Measurements from ENCODE around the gene BEAN1. TPM values are rescaled to one million over a fixed set of nuclear protein-coding genes. Genes with fewer than 3 reads are reported as not detected.
A peak's percentile ranks its signal among the peaks of the same experiment; 100 is the strongest.
"Not testable (repeated sequence)": the region's sequence is repeated elsewhere in the genome, so short reads cannot be mapped to it uniquely, and the experiment has no call there.

The BEAN1 gene
- total RNA-seq, 1 donor from 2014 or later, result 6.7 TPM

DNA sequence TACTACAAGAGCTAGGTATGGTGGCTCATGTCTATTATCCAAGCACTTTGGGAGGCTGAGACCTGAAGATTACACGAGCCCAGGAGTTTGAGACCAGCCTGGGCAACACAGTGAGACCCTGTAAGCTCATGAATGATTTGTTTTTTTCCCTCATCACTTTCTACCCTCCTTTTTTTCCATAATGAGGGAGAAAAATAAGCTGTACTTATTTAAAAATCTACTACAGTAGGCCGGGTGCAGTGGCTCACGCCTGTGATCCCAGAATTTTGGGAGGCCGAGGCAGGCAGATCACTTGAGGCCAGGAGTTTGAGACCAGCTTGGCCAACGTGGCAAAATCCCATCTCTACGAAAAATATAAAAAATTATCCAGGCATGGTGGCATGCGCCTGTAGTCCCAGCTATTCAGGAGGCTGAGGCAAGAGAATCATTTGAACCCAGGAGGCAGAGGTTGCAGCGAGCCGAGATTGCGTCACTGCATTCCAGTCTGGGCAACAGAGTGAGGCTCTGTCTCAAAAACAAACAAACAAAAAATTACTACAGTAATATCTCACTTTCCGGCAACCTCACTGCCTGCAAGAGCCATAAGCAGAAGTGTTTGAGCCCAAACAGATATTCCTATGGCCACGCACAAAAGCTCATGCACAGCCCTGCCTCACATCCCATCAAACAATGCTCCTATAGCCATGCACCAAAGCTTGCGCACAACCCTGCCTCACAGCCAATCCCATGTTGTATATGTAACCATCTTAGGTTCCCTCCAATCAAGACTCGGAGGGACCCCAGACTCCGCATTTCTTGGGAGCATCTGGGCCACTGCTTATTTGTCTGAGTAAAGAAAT, 85.4 kb downstream of the BEAN1 start:
- no peak overlapping the region for H3K4me3 ChIP-seq (ENCODE audit: low read depth, low read length)
- TF ChIP-seq, protein P1, sequence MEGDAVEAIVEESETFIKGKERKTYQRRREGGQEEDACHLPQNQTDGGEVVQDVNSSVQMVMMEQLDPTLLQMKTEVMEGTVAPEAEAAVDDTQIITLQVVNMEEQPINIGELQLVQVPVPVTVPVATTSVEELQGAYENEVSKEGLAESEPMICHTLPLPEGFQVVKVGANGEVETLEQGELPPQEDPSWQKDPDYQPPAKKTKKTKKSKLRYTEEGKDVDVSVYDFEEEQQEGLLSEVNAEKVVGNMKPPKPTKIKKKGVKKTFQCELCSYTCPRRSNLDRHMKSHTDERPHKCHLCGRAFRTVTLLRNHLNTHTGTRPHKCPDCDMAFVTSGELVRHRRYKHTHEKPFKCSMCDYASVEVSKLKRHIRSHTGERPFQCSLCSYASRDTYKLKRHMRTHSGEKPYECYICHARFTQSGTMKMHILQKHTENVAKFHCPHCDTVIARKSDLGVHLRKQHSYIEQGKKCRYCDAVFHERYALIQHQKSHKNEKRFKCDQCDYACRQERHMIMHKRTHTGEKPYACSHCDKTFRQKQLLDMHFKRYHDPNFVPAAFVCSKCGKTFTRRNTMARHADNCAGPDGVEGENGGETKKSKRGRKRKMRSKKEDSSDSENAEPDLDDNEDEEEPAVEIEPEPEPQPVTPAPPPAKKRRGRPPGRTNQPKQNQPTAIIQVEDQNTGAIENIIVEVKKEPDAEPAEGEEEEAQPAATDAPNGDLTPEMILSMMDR (IDR thresholded peaks at IDR 0.05; ENCODE audit: insufficient read depth, low read length, poor library complexity, severe bottlenecking), result no peak
- no peak for DNase-seq (ENCODE audit: low read depth)
- H3K36me3 ChIP-seq (ENCODE audit: control insufficient read depth, insufficient read depth, low read length), result no peaks in the 10 kb centered on the region
- no peaks in the 10 kb centered on the region for H3K27me3 ChIP-seq (ENCODE audit: control insufficient read depth, insufficient read depth, low read length)

- Histone ChIP-seq H3K27me3 (ENCODE audit: control insufficient read depth, insufficient read depth, low read length) (no peaks in the 10 kb centered on the region), H3K36me3 (ENCODE audit: control insufficient read depth, insufficient read depth, low read length) (no peaks in the 10 kb centered on the region), H3K4me3 (ENCODE audit: low read depth, low read length) (no peak overlapping the region)
- no peak for DNase-seq (ENCODE audit: low read depth)
- TF ChIP-seq, protein P1 (IDR thresholded peaks at IDR 0.05; ENCODE audit: insufficient read depth, low read length, poor library complexity, severe bottlenecking), result no peak
Observed at GRCh38 chr16:66513111-66513723, 86.1 kb downstream of the BEAN1 start.

DNA sequence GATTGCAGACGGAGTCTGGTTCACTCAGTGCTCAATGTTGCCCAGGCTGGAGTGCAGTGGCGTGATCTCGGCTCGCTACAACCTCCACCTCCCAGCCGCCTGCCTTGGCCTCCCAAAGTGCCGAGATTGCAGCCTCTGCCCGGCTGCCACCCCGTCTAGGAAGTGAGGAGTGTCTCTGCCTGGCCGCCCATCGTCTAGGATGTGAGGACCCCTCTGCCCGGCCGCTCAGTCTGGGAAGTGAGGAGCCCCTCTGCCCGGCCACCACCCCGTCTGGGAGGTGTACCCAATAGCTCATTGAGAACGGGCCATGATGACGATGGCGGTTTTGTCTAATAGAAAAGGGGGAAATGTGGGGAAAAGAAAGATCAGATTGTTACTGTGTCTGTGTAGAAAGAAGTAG, 87.3 kb downstream of the BEAN1 start:
- not testable (repeated sequence) for H3K36me3 ChIP-seq (ENCODE audit: control insufficient read depth, insufficient read depth, low read length); H3K27me3 ChIP-seq (ENCODE audit: control insufficient read depth, insufficient read depth, low read length); H3K4me3 ChIP-seq (ENCODE audit: low read depth, low read length); DNase-seq (ENCODE audit: low read depth)

GRCh38 chr16:66514980-66515595, 88.0 kb downstream of the BEAN1 start:
- H3K27me3 ChIP-seq (ENCODE audit: control insufficient read depth, insufficient read depth, low read length); H3K36me3 ChIP-seq (ENCODE audit: control insufficient read depth, insufficient read depth, low read length); DNase-seq (ENCODE audit: low read depth); H3K4me3 ChIP-seq (ENCODE audit: low read depth, low read length): not testable (repeated sequence)

- Histone ChIP-seq H3K27me3 (ENCODE audit: control insufficient read depth, insufficient read depth, low read length) (no peaks in the 10 kb centered on the region), H3K4me3 (ENCODE audit: low read depth, low read length) (no peak overlapping the region), H3K36me3 (ENCODE audit: control insufficient read depth, insufficient read depth, low read length) (peaks cover 1% of the 10 kb centered on the region)
- DNase-seq (ENCODE audit: low read depth), result no peak
- TF ChIP-seq, protein P1 (IDR thresholded peaks at IDR 0.05; ENCODE audit: insufficient read depth, low read length, poor library complexity, severe bottlenecking), result peak; percentile 37
Observed at GRCh38 chr16:66515596-66516508, 88.8 kb downstream of the BEAN1 start.

GRCh38 chr16:66516509-66516807, 89.4 kb downstream of the BEAN1 start:
- H3K27me3 ChIP-seq (ENCODE audit: control insufficient read depth, insufficient read depth, low read length), result no peaks in the 10 kb centered on the region
- H3K36me3 ChIP-seq (ENCODE audit: control insufficient read depth, insufficient read depth, low read length), result peaks cover 1% of the 10 kb centered on the region
- TF ChIP-seq, protein P1 (IDR thresholded peaks at IDR 0.05; ENCODE audit: insufficient read depth, low read length, poor library complexity, severe bottlenecking), result no peak
- no peak overlapping the region for H3K4me3 ChIP-seq (ENCODE audit: low read depth, low read length)
- no peak for DNase-seq (ENCODE audit: low read depth)
